Endothelial cell of umbilical vein (primary cell): ENCODE data around the gene CHSY3.

ENCODE experiments used
- EZH2 ChIP-seq: IDR thresholded peaks from 2 replicates; pipeline ENCODE4 v1.6.1; 2012; ENCODE audit warnings: borderline replicate concordance, low read depth, mild to moderate bottlenecking, moderate library complexity, low read length, inconsistent platforms; ENCODE audit not compliant: severe bottlenecking
- FOS ChIP-seq: IDR thresholded peaks from 2 replicates; pipeline ENCODE4 v1.6.1; 2011; ENCODE audit warnings: mild to moderate bottlenecking, low read length, moderate library complexity, borderline replicate concordance; ENCODE audit not compliant: insufficient read depth
- GATA2 ChIP-seq: IDR thresholded peaks from 2 replicates; pipeline ENCODE4 v1.7.0; 2011; ENCODE audit warnings: low read depth, mild to moderate bottlenecking, moderate library complexity, mixed read lengths, low read length; ENCODE audit not compliant: insufficient read length, insufficient read depth
- JUN ChIP-seq: IDR thresholded peaks from 2 replicates; pipeline ENCODE4 v1.6.1; 2011; ENCODE audit warnings: borderline replicate concordance, low read depth; ENCODE audit not compliant: insufficient read length, insufficient read depth
- MAX ChIP-seq: IDR thresholded peaks from 2 replicates; pipeline ENCODE4 v1.6.1; 2011; ENCODE audit not compliant: insufficient read depth, insufficient read length
- MYC ChIP-seq: IDR thresholded peaks from one replicate; pipeline ENCODE4 v1.6.1; 2011; ENCODE audit warnings: mild to moderate bottlenecking, low read depth, low read length
- POLR2A ChIP-seq: IDR thresholded peaks from 2 replicates; pipeline ENCODE4 v1.6.1; 2012; ENCODE audit warnings: low read depth, mild to moderate bottlenecking, control low read depth, low read length
- POLR2AphosphoS5 ChIP-seq: IDR thresholded peaks from 2 replicates; pipeline ENCODE4 v1.6.1; 2012; ENCODE audit warnings: low read depth, mild to moderate bottlenecking, control low read depth, low read length, moderate library complexity; ENCODE audit not compliant: insufficient read depth
- TF ChIP-seq, protein P1 (sequence below), 2 donors: IDR thresholded peaks; 1 replicate in 1 of 2; 2 replicates in 1 of 2; pipeline ENCODE4 v1.5.1; 2011; ENCODE audit warnings: low read length in 2 of 2, mild to moderate bottlenecking in 2 of 2, moderate library complexity in 2 of 2, control low read depth in 1 of 2, inconsistent platforms in 1 of 2, low read depth in 1 of 2; ENCODE audit not compliant: insufficient read depth in 1 of 2; ENCODE audit errors: extremely low read depth in 1 of 2

DNA sequence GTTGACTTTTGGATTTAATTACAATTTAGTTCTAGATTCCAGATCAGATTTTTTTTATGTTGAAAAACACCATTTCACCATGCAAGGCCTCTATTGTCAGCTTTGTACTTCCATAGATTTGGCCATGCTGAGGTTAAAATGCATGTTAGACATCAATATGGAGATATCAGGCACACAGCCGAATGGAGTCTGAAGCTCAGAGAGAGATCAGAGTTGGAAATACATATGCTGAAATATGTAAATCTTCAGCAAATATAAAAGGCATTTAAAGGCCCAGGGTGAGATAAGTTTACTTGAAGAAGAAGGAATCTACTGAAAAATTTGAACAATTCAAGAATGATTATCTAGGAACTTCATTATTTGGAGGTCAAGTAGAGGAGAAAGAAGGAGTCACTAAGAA is 139.6 kb downstream of the CHSY3 start:
- TF ChIP-seq, protein P1, sequence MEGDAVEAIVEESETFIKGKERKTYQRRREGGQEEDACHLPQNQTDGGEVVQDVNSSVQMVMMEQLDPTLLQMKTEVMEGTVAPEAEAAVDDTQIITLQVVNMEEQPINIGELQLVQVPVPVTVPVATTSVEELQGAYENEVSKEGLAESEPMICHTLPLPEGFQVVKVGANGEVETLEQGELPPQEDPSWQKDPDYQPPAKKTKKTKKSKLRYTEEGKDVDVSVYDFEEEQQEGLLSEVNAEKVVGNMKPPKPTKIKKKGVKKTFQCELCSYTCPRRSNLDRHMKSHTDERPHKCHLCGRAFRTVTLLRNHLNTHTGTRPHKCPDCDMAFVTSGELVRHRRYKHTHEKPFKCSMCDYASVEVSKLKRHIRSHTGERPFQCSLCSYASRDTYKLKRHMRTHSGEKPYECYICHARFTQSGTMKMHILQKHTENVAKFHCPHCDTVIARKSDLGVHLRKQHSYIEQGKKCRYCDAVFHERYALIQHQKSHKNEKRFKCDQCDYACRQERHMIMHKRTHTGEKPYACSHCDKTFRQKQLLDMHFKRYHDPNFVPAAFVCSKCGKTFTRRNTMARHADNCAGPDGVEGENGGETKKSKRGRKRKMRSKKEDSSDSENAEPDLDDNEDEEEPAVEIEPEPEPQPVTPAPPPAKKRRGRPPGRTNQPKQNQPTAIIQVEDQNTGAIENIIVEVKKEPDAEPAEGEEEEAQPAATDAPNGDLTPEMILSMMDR (IDR thresholded peaks at IDR 0.05; ENCODE audit: extremely low read depth in 1 of 2, insufficient read depth in 1 of 2, low read depth in 1 of 2, low read length in 2 of 2), result no peak
- no peak for TF ChIP-seq POLR2AphosphoS5
- no peak for TF ChIP-seq POLR2A
- no peak for TF ChIP-seq FOS
- TF ChIP-seq GATA2, result no peak
- TF ChIP-seq MAX, result no peak
- no peak for TF ChIP-seq EZH2
- no peak for TF ChIP-seq MYC
- no peak for TF ChIP-seq JUN
